SK-N-SH (cell line): ENCODE results near the gene FYB1. TPM values are rescaled to one million over a fixed set of nuclear protein-coding genes. Genes with fewer than 3 reads are reported as not detected.

ENCODE experiments used
- CTCF ChIA-PET: fragments of 300-600, 350-600 bp; formaldehyde crosslinking; extraction: SDS; loops from one replicate; lab custom pipeline; 2021; lab: Yijun Ruan, JAX
- POLR2A ChIA-PET: fragments of 350-600 bp; sonication (Branson Sonifier 250); formaldehyde crosslinking; extraction: SDS; loops from one replicate; lab custom pipeline; 2020; ENCODE audit warnings: antibody characterized with exemption, inconsistent platforms; lab: Yijun Ruan, JAX
- DNase-seq: peaks from one replicate; pipeline ENCODE4 v3.0.0; 2012
- H2AFZ ChIP-seq: fragments of 200-600 bp; sonication (generic); 2 replicates; pipeline ENCODE4 v1.8.1; 2016; ENCODE audit warnings: antibody characterized with exemption, mild to moderate bottlenecking, low read depth
- H3F3A ChIP-seq: fragments of 200-600 bp; sonication (generic); replicated peaks from 2 replicates; pipeline ENCODE3; 2016; ENCODE audit warnings: antibody characterized with exemption, mild to moderate bottlenecking; ENCODE audit not compliant: insufficient read depth
- H3K27ac ChIP-seq, 2 experiments: fragments of 200-500 bp in 1 of 2; fragments of 200-600 bp in 1 of 2; sonication (Bioruptor generic) in 1 of 2; sonication (generic), shearing (Covaris generic) in 1 of 2; 2 replicates each; pipeline versions ENCODE4 v1.5.1 to v1.6.1; 2014 to 2016; ENCODE audit warnings: low read depth in 2 of 2, inconsistent platforms in 1 of 2, low read length in 1 of 2, mild to moderate bottlenecking in 1 of 2, mixed read lengths in 1 of 2
- H3K27me3 ChIP-seq: fragments of 200-600 bp; sonication (generic), shearing (Covaris generic); 2 replicates; pipeline ENCODE4 v1.6.1; 2016; ENCODE audit warnings: mixed run types; ENCODE audit not compliant: insufficient read depth
- H3K36me3 ChIP-seq, 2 experiments: fragments of 200-500 bp in 1 of 2; fragments of 200-600 bp in 1 of 2; sonication (Bioruptor generic) in 1 of 2; sonication (generic) in 1 of 2; replicated peaks in 1 of 2; 2 replicates each; pipeline versions ENCODE3 to v1.5.1; 2014 to 2016; ENCODE audit warnings: low read length in 1 of 2, mild to moderate bottlenecking in 1 of 2; ENCODE audit not compliant: insufficient read depth in 2 of 2, control insufficient read depth in 1 of 2
- H3K4me1 ChIP-seq, 2 experiments: fragments of 200-500 bp in 1 of 2; fragments of 200-600 bp in 1 of 2; sonication (Bioruptor generic) in 1 of 2; sonication (generic), shearing (Covaris generic) in 1 of 2; 2 replicates each; pipeline versions ENCODE4 v1.5.1 to v1.6.1; 2014 to 2016; ENCODE audit warnings: low read depth in 1 of 2, low read length in 1 of 2, mixed run types in 1 of 2; ENCODE audit not compliant: insufficient read depth in 2 of 2, control insufficient read depth in 1 of 2
- H3K4me2 ChIP-seq: fragments of 200-600 bp; sonication (generic), shearing (Covaris generic); 2 replicates; pipeline ENCODE4 v1.6.1; 2017; ENCODE audit warnings: mixed run types
- H3K4me3 ChIP-seq, 2 experiments: fragments of 200-500 bp in 1 of 2; fragments of 200-600 bp in 1 of 2; sonication (Bioruptor generic) in 1 of 2; sonication (generic), shearing (Covaris generic) in 1 of 2; 2 replicates each; pipeline versions ENCODE4 v1.5.1 to v1.8.1; 2014 to 2016; ENCODE audit warnings: low read depth in 2 of 2, inconsistent platforms in 1 of 2, low read length in 1 of 2, mild to moderate bottlenecking in 1 of 2, mixed read lengths in 1 of 2, moderate library complexity in 1 of 2
- H3K79me2 ChIP-seq: fragments of 200-600 bp; sonication (generic); 2 replicates; pipeline ENCODE4 v1.8.1; 2017; ENCODE audit warnings: mild to moderate bottlenecking; ENCODE audit not compliant: insufficient read depth
- H3K9ac ChIP-seq: fragments of 200-600 bp; sonication (generic); 2 replicates; pipeline ENCODE4 v1.6.1; 2017; ENCODE audit warnings: mixed run types
- H3K9me2 ChIP-seq: fragments of 200-600 bp; sonication (generic); 2 replicates; pipeline ENCODE4 v1.6.1; 2017; ENCODE audit warnings: mixed run types
- H3K9me3 ChIP-seq: fragments of 200-600 bp; sonication (generic); 2 replicates; pipeline ENCODE4 v1.6.1; 2017; ENCODE audit warnings: mixed run types, mild to moderate bottlenecking, moderate library complexity
- H4K20me1 ChIP-seq: fragments of 200-600 bp; sonication (generic); 2 replicates; pipeline ENCODE4 v1.6.1; 2017; ENCODE audit warnings: mild to moderate bottlenecking, mixed run types; ENCODE audit not compliant: insufficient read depth
- CHD2 ChIP-seq: fragments of 150-350 bp; IDR thresholded peaks from 2 replicates; pipeline ENCODE4 v1.6.1; 2018; ENCODE audit warnings: low read length; ENCODE audit not compliant: partially characterized antibody
- CTCF ChIP-seq: fragments of 200-600 bp; sonication (generic); IDR thresholded peaks from 2 replicates; pipeline ENCODE4 v1.6.1; 2017; ENCODE audit warnings: antibody characterized with exemption, mild to moderate bottlenecking, moderate library complexity
- FOXM1 ChIP-seq: IDR thresholded peaks from 2 replicates; pipeline ENCODE4 v1.4.0; 2012; ENCODE audit warnings: low read depth, mild to moderate bottlenecking
- GABPA ChIP-seq: IDR thresholded peaks from 2 replicates; pipeline ENCODE4 v1.4.0; 2012; ENCODE audit warnings: low read depth, mild to moderate bottlenecking
- GATA2 ChIP-seq: sonication (generic); formaldehyde crosslinking; IDR thresholded peaks from 2 replicates; pipeline ENCODE4 v1.5.0; 2020; ENCODE audit warnings: mild to moderate bottlenecking, missing genetic modification reagents
- JUND ChIP-seq: IDR thresholded peaks from 2 replicates; pipeline ENCODE4 v1.4.0; 2012
- MAX ChIP-seq: IDR thresholded peaks from 2 replicates; pipeline ENCODE4 v1.4.0; 2012; ENCODE audit warnings: low read depth
- RAD21 ChIP-seq: IDR thresholded peaks from 2 replicates; pipeline ENCODE4 v1.6.1; 2012; ENCODE audit warnings: mild to moderate bottlenecking, low read length
- RFX5 ChIP-seq: IDR thresholded peaks from 2 replicates; pipeline ENCODE4 v1.6.1; 2012; ENCODE audit warnings: mild to moderate bottlenecking, improper control_type of control experiment, low read length
- SMC3 ChIP-seq: IDR thresholded peaks from 2 replicates; pipeline ENCODE4 v1.6.1; 2012; ENCODE audit warnings: low read depth, low read length, improper control_type of control experiment
- TAF1 ChIP-seq: IDR thresholded peaks from 2 replicates; pipeline ENCODE4 v1.6.1; 2012; ENCODE audit warnings: low read depth, mild to moderate bottlenecking, low read length, moderate library complexity, borderline replicate concordance
- TCF12 ChIP-seq: IDR thresholded peaks from 2 replicates; pipeline ENCODE4 v1.4.0; 2012
- YY1 ChIP-seq: IDR thresholded peaks from 2 replicates; pipeline ENCODE4 v1.4.0; 2012; ENCODE audit warnings: low read depth, mild to moderate bottlenecking
- ZBTB33 ChIP-seq: IDR thresholded peaks from 2 replicates; pipeline ENCODE4 v1.4.0; 2012; ENCODE audit warnings: low read depth, borderline replicate concordance
- WGBS: methylation state at CpG from one replicate; pipeline ENCODE4 v1.1.6; 2017; ENCODE audit warnings: low lambda C conversion rate; 5-methylcytosine and 5-hydroxymethylcytosine counted together
- polyA plus RNA-seq, 3 experiments: library from polyadenylated mRNA; depleted of rRNA; stranded (reverse); fragments of >200 nt; gene quantifications; 2 replicates each; pipeline ENCODE4 v1.2.3, GENCODE V29; 2012

The FYB1 gene
- polyA plus RNA-seq (2012; rRNA removed): not detected in 2 replicates
- not detected in 2 replicates for polyA plus RNA-seq (2012; cell fraction: cytosol; rRNA removed)
- polyA plus RNA-seq (2012; cell fraction: nucleus; rRNA removed): not detected in 2 replicates

- Histone ChIP-seq H3K4me3 (no peak within 1 kb of the TSS), H3K27ac (no peak within 1 kb of the TSS), H3K9me3 (no peaks in the 10 kb centered on the region), H4K20me1 (no peaks in the 10 kb centered on the region), H3K36me3 (no peaks in the 10 kb centered on the region), H3K27me3 (peaks cover 38% of the 10 kb centered on the region), H3K4me2 (no peak within 1 kb of the TSS), H3K79me2 (no peaks in the 10 kb centered on the region), H2AFZ (no peak within 1 kb of the TSS), H3F3A (no peaks in the 10 kb centered on the region), H3K9ac (no peak within 1 kb of the TSS), H3K4me1 (no peaks in the 10 kb centered on the region), H3K9me2 (no peaks in the 10 kb centered on the region)
- POLR2A ChIA-PET: no interaction called here
- CTCF ChIA-PET: interaction anchor here (0.7 to 4.4 kb wide), 4 partner anchors 12 to 1259 kb away, joined by 3 to 49 read pairs (median 3); no protein-coding TSS in a partner anchor
- TF ChIP-seq GABPA (no peak), TAF1 (no peak), MAX (no peak), RAD21 (no peak), JUND (no peak), TCF12 (no peak), CHD2 (no peak), CTCF (no peak), RFX5 (no peak)
- DNase-seq: no peak
- WGBS: 16% methylated on average over 4 of the region's 4 CpGs
Observed at GRCh38 chr5:39219437-39219836, at the start of gene FYB1. TSS of gene FYB1 (minus strand) at chr5:39219563. CDS start at chr5:39202960, 16,603 bp downstream.

- H4K20me1 ChIP-seq: no peaks in the 10 kb centered on the region
Observed at GRCh38 chr5:39267186-39267585, 47.8 kb upstream of the FYB1 start.

More at GRCh38 chr5:39267186-39267585, 47.8 kb upstream of the FYB1 start:
- H2AFZ ChIP-seq: no peak overlapping the region
- no peak for DNase-seq
- H3F3A ChIP-seq: no peaks in the 10 kb centered on the region
- WGBS: 15% methylated on average over 2 of the region's 2 CpGs
- H3K9me3 ChIP-seq: no peaks in the 10 kb centered on the region
- peaks cover 9% of the 10 kb centered on the region; the same call in 1 of the 2 replicates for H3K27me3 ChIP-seq
- no peak overlapping the region for H3K4me2 ChIP-seq
- CTCF ChIA-PET: interaction anchor here (1.0 kb wide), 1 partner anchor 16 kb away, joined by 4 read pairs; no protein-coding TSS in a partner anchor
- no peak for TF ChIP-seq GATA2 (CRISPR knock-in tag)
- no peak for TF ChIP-seq SMC3
- TF ChIP-seq ZBTB33: no peak
- no peak for TF ChIP-seq FOXM1
- TF ChIP-seq YY1: no peak
- no peak for TF ChIP-seq JUND
- no peak overlapping the region for H3K4me3 ChIP-seq
- H3K79me2 ChIP-seq: no peaks in the 10 kb centered on the region
- H3K9ac ChIP-seq: no peak overlapping the region
- no peaks in the 10 kb centered on the region for H3K9me2 ChIP-seq
- H3K4me1 ChIP-seq: no peaks in the 10 kb centered on the region
- no peaks in the 10 kb centered on the region for H3K36me3 ChIP-seq
- no peak overlapping the region for H3K27ac ChIP-seq
- POLR2A ChIA-PET: no interaction called here
